NCI-H2107 treated with DMSO at 0.1 percent for 48 hours (cell line): Measurements from ENCODE around the gene TRIM5.
"Not testable (repeated sequence)": the region's sequence is repeated elsewhere in the genome, so short reads cannot be mapped to it uniquely, and the experiment has no call there.

Experiments used
- DNase-seq: peaks from one replicate; lab custom pipeline; 2025; ENCODE audit not compliant: unreplicated experiment; lab: John Stamatoyannopoulos, UW

The TRIM5 gene

GRCh38 chr11:5689551-5689983 lies 4.7 kb upstream of the TRIM5 start, which contains the start of gene TRIM22:
Gene TRIM22 (plus strand): TSS chr11:5689790. CDS start chr11:5696233, 6,443 bp downstream.
- DNase-seq, result no peak

- no peak for DNase-seq
Measured at GRCh38 chr11:5688482-5688881, 3.6 kb upstream of the TRIM5 start.

GRCh38 chr11:5686426-5686825 lies 1.6 kb upstream of the TRIM5 start:
- no peak for DNase-seq

- DNase-seq, result no peak
Measured at GRCh38 chr11:5684036-5684645, 733 bp downstream of the TRIM5 start.

GRCh38 chr11:5683620-5684019 lies 1.3 kb downstream of the TRIM5 start:
- DNase-seq, result not testable (repeated sequence)

DNA sequence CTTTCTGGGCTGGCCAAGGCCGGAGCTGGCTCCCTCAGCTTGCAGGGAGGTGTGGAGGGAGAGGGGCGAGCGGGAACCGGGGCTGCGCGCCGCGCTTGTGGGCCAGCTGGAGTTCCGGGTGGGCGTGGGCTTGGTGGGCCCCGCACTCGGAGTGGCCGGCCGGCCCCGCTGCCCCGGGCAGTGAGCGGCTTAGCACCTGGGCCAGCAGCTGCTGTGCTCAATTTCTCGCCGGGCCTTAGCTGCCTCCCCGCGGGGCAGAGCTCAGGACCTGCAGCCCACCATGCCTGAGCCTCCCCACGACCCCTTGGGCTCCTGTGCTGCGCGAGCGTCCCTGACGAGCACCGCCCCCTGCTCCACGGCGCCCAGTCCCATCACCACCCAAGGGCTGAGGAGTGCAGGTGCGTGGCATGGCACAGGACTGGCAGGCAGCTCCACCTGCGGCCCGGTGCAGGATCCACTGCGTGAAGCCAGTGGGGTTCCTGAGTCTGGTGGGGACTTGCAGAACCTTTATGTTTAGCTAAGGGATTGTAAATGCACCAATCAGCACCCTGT lies 1.9 kb downstream of the TRIM5 start:
- DNase-seq, result not testable (repeated sequence)

DNA sequence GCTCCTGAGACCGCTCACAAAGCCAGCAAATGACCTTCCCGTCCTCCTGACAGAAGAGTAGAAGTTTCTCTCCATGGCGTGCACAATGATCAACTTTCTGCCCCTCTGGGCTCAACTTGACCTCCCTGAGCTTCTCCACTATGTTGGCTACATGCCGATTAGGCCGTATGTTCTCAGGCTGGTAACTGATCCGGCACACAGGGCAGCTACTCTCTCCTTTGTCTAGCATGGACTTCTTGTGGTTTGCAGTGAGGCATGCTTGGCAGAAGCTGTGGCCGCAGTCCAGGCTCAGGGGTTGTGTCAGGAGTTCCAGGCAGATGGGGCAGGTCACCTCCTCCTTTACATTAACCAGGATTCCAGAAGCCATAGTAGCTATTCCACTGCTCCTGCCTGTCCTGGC lies 5.1 kb downstream of the TRIM5 start:
- no peak for DNase-seq

GRCh38 chr11:5674391-5674790 lies 10.5 kb downstream of the TRIM5 start:
- DNase-seq, result no peak

DNA sequence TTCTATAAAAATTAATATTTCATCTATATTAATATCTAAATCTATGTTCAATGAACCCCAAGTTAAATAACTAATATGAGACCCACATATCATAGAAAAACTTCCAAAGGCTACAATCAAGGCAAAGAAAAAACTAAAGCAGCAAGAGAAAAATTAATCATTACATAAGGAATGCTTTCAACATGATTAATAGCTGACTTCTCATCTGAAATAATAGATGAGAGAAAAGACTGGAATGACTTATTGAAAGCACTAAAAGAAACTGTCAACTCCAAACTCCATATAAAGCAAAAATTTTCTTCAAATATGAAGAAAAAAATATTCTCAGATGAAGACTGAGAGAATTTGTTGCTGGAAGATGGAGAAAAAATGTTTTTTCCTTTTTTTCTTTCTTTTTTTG lies 13.0 kb downstream of the TRIM5 start:
- DNase-seq, result no peak

DNA sequence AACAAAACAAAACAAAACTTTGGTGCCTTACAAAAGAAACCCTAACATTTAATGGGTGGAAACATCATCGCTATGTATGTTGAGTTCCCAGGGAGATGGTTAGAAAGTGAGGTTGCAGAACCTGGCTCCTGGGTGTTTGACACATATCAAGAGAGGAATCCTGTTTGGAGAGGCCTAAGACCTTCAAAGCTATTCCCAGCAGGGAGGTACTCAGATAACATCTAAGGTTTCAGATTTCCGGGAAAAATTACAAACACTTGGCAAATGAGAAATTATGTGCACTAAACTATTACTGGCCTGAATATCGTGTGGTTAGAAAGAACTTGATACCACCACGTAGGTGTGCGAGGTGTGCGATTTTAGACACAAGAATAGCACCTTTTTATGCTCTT lies 18.5 kb downstream of the TRIM5 start:
- DNase-seq, result no peak

GRCh38 chr11:5665746-5666401 lies 19.0 kb downstream of the TRIM5 start:
- no peak for DNase-seq

- no peak for DNase-seq
Measured at GRCh38 chr11:5665051-5665570, 19.8 kb downstream of the TRIM5 start.

DNA sequence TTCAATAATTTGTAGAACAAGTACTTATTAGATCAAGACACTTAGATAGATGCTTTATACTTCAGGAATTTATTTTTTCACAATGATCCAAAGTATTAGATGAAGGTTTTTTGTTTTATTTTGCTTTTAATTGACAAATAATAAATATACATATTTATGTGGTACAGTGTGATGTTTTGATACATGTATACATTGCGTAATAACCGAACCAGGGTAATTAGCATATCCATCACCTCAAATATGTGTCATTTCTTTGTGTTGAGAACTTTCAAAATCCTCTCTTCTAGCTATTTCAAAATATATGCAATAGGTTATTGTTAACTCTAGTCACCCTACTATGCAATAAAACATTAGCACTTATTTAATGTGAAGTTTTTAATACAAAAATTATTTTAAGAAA lies 21.4 kb downstream of the TRIM5 start:
- no peak for DNase-seq

DNA sequence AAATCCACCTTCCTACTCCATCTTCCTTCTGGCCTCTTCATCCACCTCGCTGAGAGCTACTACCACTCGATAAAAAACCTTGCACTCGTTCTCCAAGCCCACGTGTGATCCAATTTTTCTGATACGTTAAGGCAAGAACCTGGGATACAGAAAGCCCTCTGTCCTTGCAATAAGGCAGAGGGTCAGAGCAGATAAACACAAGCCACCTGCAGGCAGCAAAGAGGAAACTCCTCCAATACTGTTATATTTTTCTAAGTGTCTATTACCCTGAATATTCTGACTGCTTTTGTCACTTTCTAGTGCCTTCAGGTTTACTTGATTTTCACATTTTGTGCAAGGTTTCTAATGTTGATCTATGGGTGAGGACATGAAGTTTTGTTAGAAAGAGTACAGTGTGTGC lies 26.6 kb downstream of the TRIM5 start:
- no peak for DNase-seq

GRCh38 chr11:5656956-5657355 lies 27.9 kb downstream of the TRIM5 start:
- not testable (repeated sequence) for DNase-seq

- no peak for DNase-seq
Measured at GRCh38 chr11:5655474-5655873, 29.4 kb downstream of the TRIM5 start.

DNA sequence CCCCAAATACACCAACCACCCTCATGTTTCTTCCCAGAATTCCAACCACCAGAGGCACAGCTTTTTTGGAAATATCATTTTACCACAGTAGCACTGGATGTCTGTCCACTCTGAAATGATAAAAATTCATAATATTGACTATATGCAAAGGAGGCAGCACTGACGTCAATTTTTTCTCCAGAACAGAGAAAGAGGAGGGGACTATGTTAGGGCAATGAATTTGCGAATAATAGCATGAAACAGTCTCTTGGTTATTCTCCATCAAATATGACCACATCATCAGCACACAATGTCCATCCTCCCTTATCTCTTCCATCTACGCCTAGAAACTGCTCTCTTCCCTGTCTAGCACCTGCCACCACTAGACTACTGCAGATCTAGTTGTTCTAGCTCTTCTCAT lies 38.7 kb downstream of the TRIM5 start:
- DNase-seq, result no peak

DNA sequence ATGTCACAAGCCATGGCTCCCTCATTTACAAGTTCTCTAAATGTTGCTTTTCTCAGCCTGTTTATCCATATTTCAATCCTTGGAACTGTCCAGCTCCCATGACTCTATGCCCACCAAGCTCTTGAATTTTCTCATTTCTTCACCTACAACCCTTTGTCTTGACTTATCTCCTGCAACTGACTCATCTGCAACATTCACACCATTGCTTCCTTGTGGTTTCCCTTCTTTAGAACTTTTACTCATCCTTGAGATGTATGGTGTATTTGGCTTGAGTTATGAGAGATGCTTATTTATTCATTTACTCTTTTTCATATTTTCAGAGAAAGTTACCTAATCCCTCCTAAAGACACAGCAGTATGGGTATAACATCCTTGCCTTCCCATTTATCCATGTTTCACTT lies 41.3 kb downstream of the TRIM5 start:
- DNase-seq, result no peak

DNA sequence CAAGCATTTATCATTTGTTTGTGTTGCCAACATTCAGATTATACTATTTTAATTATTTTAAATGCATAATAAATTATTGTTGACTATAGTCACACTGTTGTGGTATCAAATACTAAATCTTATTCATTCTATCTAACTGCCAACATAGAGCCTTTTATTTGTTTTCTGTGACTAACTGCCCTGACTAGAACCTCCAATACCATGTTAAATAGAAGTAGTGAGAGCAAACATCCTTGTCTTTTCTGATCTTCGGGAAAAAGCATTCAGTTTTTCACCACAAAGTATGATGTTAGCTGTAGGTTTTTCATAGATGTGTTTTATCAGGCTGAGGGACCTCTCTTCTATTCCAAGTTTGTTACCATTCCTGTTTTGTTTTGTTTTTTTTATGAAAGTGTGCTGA lies 44.9 kb downstream of the TRIM5 start:
- DNase-seq, result no peak

DNA sequence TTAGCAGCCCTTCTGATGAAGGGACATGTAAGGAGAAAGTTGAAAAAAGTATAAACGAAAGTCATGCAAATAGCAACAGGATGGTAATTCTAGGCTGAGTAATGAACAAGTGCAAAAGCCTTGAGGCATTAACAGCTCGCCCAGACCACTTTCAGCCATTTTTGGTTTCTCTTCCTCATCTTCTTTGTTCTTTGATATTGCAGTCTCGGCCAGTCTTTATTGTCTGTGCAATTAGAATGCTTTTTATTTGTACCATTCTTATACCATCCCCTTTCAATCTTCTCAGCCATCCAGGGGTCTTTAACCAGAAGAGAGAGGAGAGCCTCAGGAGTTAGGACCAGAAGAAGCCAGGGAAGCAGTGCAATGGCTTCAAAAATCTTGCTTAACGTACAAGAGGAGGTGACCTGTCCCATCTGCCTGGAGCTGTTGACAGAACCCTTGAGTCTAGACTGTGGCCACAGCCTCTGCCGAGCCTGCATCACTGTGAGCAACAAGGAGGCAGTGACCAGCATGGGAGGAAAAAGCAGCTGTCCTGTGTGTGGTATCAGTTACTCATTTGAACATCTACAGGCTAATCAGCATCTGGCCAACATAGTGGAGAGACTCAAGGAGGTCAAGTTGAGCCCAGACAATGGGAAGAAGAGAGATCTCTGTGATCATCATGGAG lies 52.8 kb downstream of the TRIM5 start:
- DNase-seq, result no peak

DNA sequence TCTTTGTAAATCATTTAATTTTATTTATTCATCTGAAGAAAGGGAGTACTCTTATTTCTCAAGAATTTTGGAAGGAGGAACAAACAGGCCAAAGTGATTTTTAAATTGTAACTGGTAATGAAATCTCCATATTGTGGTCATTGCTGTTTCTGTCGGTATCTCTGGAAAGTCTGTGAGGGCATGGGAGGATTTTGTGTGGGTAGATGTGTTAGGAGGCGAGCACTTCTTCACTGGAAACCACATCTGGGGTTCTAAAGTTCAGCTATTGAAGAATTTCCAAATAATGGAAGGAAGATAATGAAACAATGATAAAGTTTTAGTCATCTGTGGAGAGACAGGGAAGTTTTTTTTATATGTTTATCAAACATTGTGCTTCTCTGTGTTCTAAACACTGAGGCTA lies 53.5 kb downstream of the TRIM5 start:
- no peak for DNase-seq

DNA sequence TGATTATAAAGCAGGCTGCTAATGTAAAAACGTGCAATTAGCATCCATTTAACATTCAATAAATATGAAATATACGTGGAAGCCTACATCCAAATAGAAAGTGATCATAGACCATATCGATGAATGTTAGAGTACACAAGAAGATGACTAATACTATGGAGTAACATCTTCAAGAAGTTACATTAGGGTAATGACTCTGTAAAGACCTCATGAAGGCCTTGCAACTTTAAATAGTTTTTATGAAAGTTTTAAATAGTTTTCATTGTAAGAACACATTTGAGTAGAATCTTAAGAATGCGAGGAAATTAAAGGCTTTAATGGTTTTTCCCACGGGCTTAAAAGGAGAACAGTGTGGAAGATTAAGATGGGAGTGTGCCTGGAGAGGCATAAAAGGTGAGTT lies 58.7 kb downstream of the TRIM5 start:
- no peak for DNase-seq
